ENCODE data around the gene TMEM50B. TPM values are rescaled to one million over a fixed set of nuclear protein-coding genes. Genes with fewer than 3 reads are reported as not detected.
"Not testable (repeated sequence)": the region's sequence is repeated elsewhere in the genome, so short reads cannot be mapped to it uniquely, and the experiment has no call there.

Gene TMEM50B
- total RNA-seq, 1 donor: 33.4 TPM

DNA sequence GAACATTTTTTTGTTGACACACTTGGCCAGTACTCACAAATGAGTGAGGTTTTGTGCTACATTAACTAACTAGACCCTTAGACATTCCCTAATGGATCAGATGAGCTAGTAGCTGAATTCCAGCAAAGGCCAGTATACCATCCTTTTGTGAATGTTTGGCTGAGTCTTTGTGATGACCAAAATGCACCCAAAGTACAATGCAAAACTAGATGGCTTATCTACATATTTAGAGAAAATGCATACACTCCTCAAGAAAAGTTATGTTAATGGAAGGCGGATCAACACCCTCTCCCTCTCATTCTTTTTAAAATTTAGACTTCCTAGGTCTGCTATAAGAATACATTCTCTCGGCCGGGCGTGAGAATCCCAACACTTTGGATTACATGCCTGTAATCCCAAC lies 31.9 kb upstream of the TMEM50B start:
- H3K4me3 ChIP-seq (ENCODE audit: low read depth, low read length): no peak overlapping the region
- TF ChIP-seq, protein P1, sequence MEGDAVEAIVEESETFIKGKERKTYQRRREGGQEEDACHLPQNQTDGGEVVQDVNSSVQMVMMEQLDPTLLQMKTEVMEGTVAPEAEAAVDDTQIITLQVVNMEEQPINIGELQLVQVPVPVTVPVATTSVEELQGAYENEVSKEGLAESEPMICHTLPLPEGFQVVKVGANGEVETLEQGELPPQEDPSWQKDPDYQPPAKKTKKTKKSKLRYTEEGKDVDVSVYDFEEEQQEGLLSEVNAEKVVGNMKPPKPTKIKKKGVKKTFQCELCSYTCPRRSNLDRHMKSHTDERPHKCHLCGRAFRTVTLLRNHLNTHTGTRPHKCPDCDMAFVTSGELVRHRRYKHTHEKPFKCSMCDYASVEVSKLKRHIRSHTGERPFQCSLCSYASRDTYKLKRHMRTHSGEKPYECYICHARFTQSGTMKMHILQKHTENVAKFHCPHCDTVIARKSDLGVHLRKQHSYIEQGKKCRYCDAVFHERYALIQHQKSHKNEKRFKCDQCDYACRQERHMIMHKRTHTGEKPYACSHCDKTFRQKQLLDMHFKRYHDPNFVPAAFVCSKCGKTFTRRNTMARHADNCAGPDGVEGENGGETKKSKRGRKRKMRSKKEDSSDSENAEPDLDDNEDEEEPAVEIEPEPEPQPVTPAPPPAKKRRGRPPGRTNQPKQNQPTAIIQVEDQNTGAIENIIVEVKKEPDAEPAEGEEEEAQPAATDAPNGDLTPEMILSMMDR (IDR thresholded peaks at IDR 0.05; ENCODE audit: insufficient read depth, low read length): no peak
- no peak for DNase-seq (ENCODE audit: low read depth)

DNA sequence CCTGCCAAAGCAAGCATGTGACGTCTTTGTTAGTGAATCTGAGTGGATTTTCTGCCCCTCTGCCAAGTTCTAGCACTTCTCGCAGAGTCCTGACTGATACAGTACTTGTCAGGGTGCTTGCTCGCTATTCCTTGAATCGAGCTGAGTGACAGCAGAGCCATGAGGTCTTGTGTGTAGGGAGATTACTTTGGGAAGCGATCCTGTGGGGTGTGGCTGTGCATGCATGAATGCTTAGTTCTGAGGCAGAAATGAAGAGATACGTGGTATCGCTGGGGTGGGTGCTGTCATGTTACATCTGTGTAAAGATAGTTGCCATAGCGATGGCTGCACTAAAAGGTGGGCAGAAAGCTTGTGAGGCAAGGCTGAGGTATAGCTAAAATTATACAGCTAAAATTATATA lies 31.1 kb upstream of the TMEM50B start:
- H3K4me3 ChIP-seq (ENCODE audit: low read depth, low read length): no peak overlapping the region
- DNase-seq (ENCODE audit: low read depth): no peak
- TF ChIP-seq, protein P1 (IDR thresholded peaks at IDR 0.05; ENCODE audit: insufficient read depth, low read length): no peak

DNA sequence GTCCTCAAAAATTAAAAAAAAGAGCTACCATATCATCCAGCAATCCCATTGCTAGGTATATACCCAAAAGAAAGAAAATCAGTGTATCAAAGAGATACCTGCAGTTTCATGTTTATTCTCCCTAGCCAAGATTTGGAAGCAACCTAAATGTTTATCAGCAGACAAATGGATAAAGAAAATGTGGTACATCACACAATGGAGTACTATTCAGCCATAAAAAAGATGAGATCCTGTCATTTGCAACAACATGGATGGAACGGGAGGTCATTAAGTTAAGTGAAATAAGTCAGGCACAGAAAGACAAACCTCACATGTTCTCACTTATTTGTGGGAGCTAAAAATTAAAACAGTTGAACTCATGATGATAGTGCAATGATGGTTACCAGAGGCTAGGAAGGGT lies 27.2 kb upstream of the TMEM50B start:
- H3K4me3 ChIP-seq (ENCODE audit: low read depth, low read length); DNase-seq (ENCODE audit: low read depth): not testable (repeated sequence)

DNA sequence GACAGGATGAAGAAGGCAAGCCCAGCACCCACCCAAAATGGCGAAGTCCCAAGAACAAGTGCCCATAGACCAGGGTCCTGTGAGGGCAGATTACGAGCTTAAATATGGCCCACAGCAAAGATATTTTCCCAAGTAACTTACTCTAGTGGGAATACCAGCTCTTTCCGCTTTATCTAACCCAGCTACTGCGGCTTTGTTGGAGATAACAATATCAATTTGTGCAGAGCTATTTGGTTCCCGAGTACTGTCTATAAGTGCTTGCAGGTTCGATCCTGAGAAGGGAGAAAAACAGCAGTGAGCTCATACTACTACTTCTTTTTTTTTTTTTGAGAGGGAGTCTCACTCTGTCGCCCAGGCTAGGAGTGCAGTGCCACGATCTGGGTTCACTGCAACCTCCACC lies 26.1 kb upstream of the TMEM50B start:
- no peak overlapping the region for H3K4me3 ChIP-seq (ENCODE audit: low read depth, low read length)
- no peak for DNase-seq (ENCODE audit: low read depth)
- TF ChIP-seq, protein P1 (IDR thresholded peaks at IDR 0.05; ENCODE audit: insufficient read depth, low read length): no peak

DNA sequence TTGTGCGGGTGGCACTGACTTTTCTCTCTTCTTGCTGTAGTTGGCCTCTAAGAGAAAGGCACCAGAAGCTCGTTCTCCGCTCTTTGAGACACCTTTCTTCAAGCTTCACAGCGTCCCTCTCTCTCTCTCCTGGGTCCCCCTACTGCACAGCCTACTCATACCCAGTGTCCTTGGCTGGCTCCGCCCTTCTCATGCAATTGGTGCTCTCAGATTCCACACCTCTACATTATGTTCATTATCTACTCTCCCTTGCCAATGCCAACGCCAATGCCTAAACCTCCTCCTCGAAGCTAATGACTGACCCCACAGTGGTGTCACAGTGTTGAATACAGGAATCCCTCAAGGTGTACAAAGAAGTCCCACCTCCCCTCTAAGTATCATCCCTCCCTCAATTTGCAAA lies 16.6 kb upstream of the TMEM50B start:
- TF ChIP-seq, protein P1 (IDR thresholded peaks at IDR 0.05; ENCODE audit: insufficient read depth, low read length): no peak
- DNase-seq (ENCODE audit: low read depth): no peak
- no peak overlapping the region for H3K4me3 ChIP-seq (ENCODE audit: low read depth, low read length)

DNA sequence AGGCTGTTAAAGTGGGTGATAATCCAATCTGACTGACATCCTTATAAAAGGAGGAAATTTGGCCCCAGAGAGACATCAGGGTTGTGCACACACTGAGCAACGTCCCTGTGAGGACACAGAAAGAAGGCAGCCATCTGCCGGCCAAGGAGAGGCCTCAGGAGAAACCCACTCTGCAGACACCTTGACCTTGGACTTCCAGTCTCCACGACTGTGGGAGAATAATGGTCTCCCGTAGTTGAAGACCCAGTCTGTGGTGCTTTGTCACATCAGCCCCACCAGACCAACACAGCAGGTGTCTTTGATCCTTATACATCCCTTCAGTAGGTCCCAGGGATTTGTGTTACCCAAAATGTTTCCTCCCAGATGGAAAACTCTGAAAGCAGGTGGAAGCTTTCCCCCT lies 16.0 kb upstream of the TMEM50B start:
- DNase-seq (ENCODE audit: low read depth): no peak
- no peak overlapping the region for H3K4me3 ChIP-seq (ENCODE audit: low read depth, low read length)
- TF ChIP-seq, protein P1 (IDR thresholded peaks at IDR 0.05; ENCODE audit: insufficient read depth, low read length): no peak

DNA sequence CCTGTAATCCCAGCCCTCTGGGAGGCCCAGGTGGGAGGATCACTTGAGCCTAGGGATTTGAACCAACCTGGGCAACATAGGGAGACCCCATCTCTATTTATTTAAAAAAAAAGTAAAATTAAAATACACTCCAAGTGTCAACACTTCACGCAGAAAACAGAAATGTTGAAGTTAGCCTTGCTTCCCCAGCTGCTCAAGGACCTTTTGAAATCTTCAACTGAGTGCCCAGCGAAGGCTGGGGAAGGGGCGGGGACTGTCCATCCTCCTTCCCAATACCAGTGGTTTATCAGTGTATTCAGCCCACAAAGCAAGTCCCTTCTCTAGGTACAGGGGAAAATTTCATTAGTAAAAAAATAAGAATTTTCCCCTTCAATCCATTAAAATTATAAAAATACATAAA lies 14.0 kb upstream of the TMEM50B start:
- H3K4me3 ChIP-seq (ENCODE audit: low read depth, low read length): no peak overlapping the region
- DNase-seq (ENCODE audit: low read depth): no peak
- TF ChIP-seq, protein P1 (IDR thresholded peaks at IDR 0.05; ENCODE audit: insufficient read depth, low read length): no peak

Data from fibroblast of the aortic adventitia (primary cell).